OCI-LY3 (cell line): ENCODE results near the gene HSD17B13.

ENCODE experiments used
- EZH2phosphoT487 ChIP-seq: fragments of 200-600 bp; shearing (Covaris generic); IDR thresholded peaks from 2 replicates; pipeline ENCODE4 v1.6.1; 2018; ENCODE audit warnings: antibody characterized with exemption, mixed run types, low read depth
- TF ChIP-seq, protein P1 (sequence below): fragments of 200-600, 300-600 bp; sonication (generic); IDR thresholded peaks from 2 replicates; pipeline ENCODE4 v1.5.1; 2014; ENCODE audit warnings: antibody characterized with exemption, low read length, low read depth

DNA sequence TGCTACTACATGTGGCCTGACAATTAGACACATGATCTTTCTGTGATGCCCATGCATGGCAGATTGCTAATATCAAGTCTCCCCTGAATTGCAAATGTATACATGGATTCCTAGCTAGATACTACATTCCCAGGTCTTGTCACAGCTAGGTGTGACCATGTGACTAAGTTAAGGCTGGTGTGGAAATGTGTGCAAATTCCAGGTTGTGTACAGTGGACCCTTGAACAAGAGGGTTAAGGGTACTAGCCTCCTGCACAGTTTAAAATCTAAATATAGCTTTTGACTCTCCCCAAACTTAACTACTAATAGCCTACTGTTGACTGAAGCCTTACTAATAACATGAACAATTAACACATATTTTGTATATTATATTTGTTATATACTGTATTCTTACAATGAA, 48.4 kb downstream of the HSD17B13 start:
- TF ChIP-seq, protein P1, sequence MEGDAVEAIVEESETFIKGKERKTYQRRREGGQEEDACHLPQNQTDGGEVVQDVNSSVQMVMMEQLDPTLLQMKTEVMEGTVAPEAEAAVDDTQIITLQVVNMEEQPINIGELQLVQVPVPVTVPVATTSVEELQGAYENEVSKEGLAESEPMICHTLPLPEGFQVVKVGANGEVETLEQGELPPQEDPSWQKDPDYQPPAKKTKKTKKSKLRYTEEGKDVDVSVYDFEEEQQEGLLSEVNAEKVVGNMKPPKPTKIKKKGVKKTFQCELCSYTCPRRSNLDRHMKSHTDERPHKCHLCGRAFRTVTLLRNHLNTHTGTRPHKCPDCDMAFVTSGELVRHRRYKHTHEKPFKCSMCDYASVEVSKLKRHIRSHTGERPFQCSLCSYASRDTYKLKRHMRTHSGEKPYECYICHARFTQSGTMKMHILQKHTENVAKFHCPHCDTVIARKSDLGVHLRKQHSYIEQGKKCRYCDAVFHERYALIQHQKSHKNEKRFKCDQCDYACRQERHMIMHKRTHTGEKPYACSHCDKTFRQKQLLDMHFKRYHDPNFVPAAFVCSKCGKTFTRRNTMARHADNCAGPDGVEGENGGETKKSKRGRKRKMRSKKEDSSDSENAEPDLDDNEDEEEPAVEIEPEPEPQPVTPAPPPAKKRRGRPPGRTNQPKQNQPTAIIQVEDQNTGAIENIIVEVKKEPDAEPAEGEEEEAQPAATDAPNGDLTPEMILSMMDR, result no peak
- no peak for TF ChIP-seq EZH2phosphoT487
